Measurements from ENCODE around the gene RSRC1. TPM values are rescaled to one million over a fixed set of nuclear protein-coding genes. Genes with fewer than 3 reads are reported as not detected.
"Not testable (repeated sequence)": the region's sequence is repeated elsewhere in the genome, so short reads cannot be mapped to it uniquely, and the experiment has no call there.

Gene RSRC1
- total RNA-seq, 1 donor from 2014 or later: 38.5 TPM

DNA sequence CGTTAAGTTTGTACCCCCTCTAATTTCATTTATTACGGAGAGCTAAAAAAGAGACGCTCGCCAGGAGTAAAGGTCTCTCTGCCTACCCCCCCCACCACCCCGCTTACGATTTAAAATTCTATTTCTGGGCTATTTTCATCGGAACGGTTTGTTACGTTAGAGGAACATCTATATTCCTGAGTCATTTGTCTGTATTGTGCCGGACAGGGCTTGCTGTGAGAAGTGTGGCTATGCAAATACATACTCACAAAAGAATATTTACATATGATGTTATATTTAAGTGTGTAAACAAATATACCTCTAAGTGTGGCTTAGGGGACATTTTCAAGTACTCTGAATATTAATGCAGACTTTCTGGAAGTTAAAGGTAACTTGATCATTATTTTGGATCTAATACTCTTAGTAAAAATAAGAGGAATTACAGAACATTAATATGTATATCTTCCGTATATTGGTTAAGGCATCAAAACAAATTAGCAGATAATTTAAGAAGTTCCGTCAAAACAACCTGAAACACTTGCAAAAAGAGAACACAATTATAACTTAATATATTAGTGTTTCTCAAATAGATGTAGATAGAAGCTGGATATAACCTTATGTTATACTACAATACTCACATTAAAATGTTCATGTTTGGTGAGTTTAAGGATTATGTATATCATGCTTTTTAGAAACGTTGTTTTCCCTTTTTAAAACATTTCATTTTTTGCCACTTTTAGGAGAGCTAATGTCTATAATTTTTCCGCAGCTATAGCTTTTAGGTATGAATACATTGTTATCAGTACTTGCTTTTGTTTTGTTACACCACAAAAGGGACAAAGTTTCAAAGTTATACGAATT, 2.1 kb upstream of the RSRC1 start:
- no peak for TF ChIP-seq POLR2A (IDR thresholded peaks at IDR 0.05)
- peak in 1 of 2 donors; percentile 15 for TF ChIP-seq POLR2AphosphoS5 (IDR thresholded peaks at IDR 0.05; ENCODE audit: insufficient read depth in 1 of 2, low read depth in 1 of 2)
- H3K27me3 ChIP-seq: peaks cover 27% of the 10 kb centered on the region
- no peak overlapping the region for H3K4me3 ChIP-seq
- no peaks in the 10 kb centered on the region for H3K36me3 ChIP-seq
- peaks cover 64% of the 10 kb centered on the region for H3K4me1 ChIP-seq
- H3K9me3 ChIP-seq: no peaks in the 10 kb centered on the region
- H3K27ac ChIP-seq: no peak overlapping the region
- no peak for DNase-seq (ENCODE audit: extremely low spot score in 2 of 2)
- intact Hi-C loops (cut with DNase I): no loop called here

DNA sequence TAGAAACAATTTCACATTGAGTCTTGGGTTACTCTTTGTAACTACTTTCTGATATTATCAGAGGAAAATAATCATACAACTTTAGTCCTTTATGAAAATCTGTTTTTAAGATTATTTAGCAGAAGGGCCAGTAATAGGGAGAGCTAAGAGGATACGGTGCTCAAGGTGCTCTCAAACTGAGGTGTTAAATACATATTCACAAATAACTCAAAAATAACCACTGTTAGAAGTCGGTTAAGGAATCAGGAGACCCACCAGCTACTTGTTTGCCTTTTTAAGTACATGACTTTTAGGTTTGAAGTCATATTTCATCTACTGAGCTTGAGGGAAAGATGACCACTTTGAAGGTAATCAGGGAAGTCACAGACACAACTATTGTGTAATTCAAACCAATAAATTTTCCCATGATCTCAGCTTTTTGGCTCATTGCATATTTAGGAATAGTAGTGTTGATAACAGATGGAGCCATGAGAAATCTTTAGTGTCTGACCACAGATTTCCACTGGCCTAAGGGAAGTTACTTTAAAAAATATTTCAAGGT, 1.4 kb upstream of the RSRC1 start:
- Histone ChIP-seq H3K4me3 (no peak overlapping the region), H3K27ac (no peak overlapping the region), H3K27me3 (peaks cover 20% of the 10 kb centered on the region), H3K4me1 (peaks cover 57% of the 10 kb centered on the region), H3K9me3 (no peaks in the 10 kb centered on the region), H3K36me3 (no peaks in the 10 kb centered on the region)
- intact Hi-C loops (cut with DNase I): no loop called here
- DNase-seq (ENCODE audit: extremely low spot score in 2 of 2): no peak
- TF ChIP-seq, protein P1, sequence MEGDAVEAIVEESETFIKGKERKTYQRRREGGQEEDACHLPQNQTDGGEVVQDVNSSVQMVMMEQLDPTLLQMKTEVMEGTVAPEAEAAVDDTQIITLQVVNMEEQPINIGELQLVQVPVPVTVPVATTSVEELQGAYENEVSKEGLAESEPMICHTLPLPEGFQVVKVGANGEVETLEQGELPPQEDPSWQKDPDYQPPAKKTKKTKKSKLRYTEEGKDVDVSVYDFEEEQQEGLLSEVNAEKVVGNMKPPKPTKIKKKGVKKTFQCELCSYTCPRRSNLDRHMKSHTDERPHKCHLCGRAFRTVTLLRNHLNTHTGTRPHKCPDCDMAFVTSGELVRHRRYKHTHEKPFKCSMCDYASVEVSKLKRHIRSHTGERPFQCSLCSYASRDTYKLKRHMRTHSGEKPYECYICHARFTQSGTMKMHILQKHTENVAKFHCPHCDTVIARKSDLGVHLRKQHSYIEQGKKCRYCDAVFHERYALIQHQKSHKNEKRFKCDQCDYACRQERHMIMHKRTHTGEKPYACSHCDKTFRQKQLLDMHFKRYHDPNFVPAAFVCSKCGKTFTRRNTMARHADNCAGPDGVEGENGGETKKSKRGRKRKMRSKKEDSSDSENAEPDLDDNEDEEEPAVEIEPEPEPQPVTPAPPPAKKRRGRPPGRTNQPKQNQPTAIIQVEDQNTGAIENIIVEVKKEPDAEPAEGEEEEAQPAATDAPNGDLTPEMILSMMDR (IDR thresholded peaks at IDR 0.05): no peak
- TF ChIP-seq POLR2A (IDR thresholded peaks at IDR 0.05) (no peak), POLR2AphosphoS5 (IDR thresholded peaks at IDR 0.05; ENCODE audit: insufficient read depth in 1 of 2, low read depth in 1 of 2) (no peak)

DNA sequence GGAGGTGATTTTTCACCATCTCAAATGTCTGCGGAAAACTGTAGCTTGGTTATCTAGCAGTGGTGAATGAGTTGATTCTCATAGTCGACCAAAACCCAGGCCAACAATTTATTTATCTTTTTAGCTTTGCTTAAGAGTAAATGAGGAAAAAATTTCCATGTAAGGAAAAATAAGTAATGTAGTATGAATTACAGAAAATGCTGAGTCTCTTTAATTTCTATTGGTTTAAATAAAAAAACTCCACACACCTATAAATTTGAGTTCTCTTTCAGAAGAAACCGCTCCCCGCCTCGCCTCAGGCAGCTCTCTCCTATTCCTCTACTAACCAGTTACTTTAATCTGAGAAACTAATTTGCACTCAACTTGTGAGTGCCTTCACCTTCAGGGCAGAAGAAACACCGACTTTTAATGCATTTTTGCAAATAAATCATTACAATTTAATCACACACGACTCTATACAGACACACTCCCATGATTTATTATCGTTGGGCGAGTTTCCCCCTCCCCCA, 540 bp upstream of the RSRC1 start:
- peak overlapping the region; percentile 75 for H3K27ac ChIP-seq
- peaks cover 12% of the 10 kb centered on the region for H3K27me3 ChIP-seq
- TF ChIP-seq, protein P1 (IDR thresholded peaks at IDR 0.05): no peak
- TF ChIP-seq POLR2AphosphoS5 (IDR thresholded peaks at IDR 0.05; ENCODE audit: insufficient read depth in 1 of 2, low read depth in 1 of 2) (no peak), POLR2A (IDR thresholded peaks at IDR 0.05) (no peak)
- H3K9me3 ChIP-seq: no peaks in the 10 kb centered on the region
- H3K4me3 ChIP-seq: peak overlapping the region; percentile 86 to 87
- intact Hi-C loops (cut with DNase I): no loop called here
- no peak for DNase-seq (ENCODE audit: extremely low spot score in 2 of 2)
- H3K4me1 ChIP-seq: peaks cover 50% of the 10 kb centered on the region
- H3K36me3 ChIP-seq: no peaks in the 10 kb centered on the region

DNA sequence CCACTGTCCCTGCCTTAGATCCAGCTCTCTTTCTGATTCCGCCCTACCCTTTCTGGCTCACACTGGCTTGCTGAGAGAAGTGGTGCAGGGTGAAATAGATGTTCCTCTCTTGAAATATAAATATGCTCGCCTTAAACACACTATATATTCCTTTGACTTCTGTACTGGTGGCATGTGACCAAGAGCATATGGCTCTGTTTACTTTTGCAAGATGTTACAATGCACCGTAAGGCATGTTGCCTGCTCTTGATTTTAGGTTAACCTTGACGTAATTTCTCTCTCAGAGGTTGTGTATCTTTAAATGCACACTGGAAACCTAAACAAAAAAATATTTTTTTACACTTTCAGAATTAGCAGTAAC, 749 bp downstream of the RSRC1 start:
- Histone ChIP-seq H3K4me3 (peak overlapping the region; percentile 86 to 87), H3K36me3 (no peaks in the 10 kb centered on the region), H3K9me3 (no peaks in the 10 kb centered on the region), H3K27ac (peak overlapping the region; percentile 75), H3K4me1 (peaks cover 44% of the 10 kb centered on the region), H3K27me3 (peaks cover 5% of the 10 kb centered on the region)
- DNase-seq (ENCODE audit: extremely low spot score in 2 of 2): no peak
- intact Hi-C loops (cut with DNase I): no loop called here
- TF ChIP-seq POLR2AphosphoS5 (IDR thresholded peaks at IDR 0.05; ENCODE audit: insufficient read depth in 1 of 2, low read depth in 1 of 2) (no peak), POLR2A (IDR thresholded peaks at IDR 0.05) (no peak)
- TF ChIP-seq, protein P1 (IDR thresholded peaks at IDR 0.05): no peak

DNA sequence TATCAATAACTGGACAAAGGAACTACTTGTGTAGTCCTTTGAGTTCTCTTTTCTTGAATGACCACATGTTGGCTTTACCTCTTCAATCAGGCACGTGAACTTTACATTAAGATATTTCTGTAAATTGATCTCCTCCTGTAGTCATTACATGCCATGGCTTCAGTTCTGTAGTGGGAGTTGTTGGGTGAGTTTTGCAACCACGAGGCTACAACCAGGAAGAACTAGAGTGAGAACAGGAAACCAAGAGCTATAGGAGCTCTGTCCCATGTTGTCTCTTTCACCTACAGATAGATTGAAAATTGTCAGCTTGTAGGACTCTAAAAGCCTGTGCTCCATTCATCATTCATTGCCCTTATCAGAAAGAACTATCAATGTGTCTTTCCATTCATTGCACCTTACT, 2.0 kb downstream of the RSRC1 start:
- DNase-seq (ENCODE audit: extremely low spot score in 2 of 2): no peak

DNA sequence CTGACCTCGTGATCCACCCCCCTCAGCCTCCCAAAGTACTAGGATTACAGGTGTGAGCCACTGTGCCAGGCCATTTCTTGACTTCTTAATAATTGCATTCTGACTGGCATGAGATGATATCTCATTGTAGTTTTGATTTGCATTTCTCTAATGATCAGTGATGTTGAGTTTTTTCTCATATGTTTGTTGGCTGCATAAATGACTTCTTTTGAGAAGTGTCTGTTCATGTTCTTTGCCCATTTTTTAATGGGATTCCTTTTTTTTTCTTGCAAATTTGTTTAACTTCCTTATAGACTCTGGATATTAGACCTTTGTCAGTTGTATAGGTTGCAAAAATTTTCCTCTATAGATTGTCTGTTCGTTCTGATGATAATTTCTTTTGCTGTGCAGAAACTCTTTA, 3.7 kb downstream of the RSRC1 start:
- H3K36me3 ChIP-seq: not testable (repeated sequence)

More for the DNA sequence above, 2.0 kb downstream of the RSRC1 start:
- no peak overlapping the region for H3K27ac ChIP-seq
- intact Hi-C loops (cut with DNase I): no loop called here
- no peaks in the 10 kb centered on the region for H3K36me3 ChIP-seq
- TF ChIP-seq, protein P1 (IDR thresholded peaks at IDR 0.05): no peak
- no peak overlapping the region for H3K4me3 ChIP-seq
- peaks cover 4% of the 10 kb centered on the region for H3K27me3 ChIP-seq
- H3K4me1 ChIP-seq: peaks cover 33% of the 10 kb centered on the region
- H3K9me3 ChIP-seq: no peaks in the 10 kb centered on the region

More for the DNA sequence above, 3.7 kb downstream of the RSRC1 start:
- H3K27me3 ChIP-seq; DNase-seq (ENCODE audit: extremely low spot score in 2 of 2); H3K9me3 ChIP-seq; H3K4me3 ChIP-seq; H3K27ac ChIP-seq; intact Hi-C loops (cut with DNase I): not testable (repeated sequence)
- H3K4me1 ChIP-seq: peaks cover 27% of the 10 kb centered on the region
